ENCODE measurements around the gene LY6G6D. TPM values are rescaled to one million over a fixed set of nuclear protein-coding genes. Genes with fewer than 3 reads are reported as not detected.

LY6G6D gene, protein sequence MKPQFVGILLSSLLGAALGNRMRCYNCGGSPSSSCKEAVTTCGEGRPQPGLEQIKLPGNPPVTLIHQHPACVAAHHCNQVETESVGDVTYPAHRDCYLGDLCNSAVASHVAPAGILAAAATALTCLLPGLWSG
- total RNA-seq: not detected in 2 replicates
- long read RNA-seq, partial matches to known transcripts: 0 of 1 reads
- long read RNA-seq, other reads (novel, unspliced or antisense): 0 of 1 reads

DNA sequence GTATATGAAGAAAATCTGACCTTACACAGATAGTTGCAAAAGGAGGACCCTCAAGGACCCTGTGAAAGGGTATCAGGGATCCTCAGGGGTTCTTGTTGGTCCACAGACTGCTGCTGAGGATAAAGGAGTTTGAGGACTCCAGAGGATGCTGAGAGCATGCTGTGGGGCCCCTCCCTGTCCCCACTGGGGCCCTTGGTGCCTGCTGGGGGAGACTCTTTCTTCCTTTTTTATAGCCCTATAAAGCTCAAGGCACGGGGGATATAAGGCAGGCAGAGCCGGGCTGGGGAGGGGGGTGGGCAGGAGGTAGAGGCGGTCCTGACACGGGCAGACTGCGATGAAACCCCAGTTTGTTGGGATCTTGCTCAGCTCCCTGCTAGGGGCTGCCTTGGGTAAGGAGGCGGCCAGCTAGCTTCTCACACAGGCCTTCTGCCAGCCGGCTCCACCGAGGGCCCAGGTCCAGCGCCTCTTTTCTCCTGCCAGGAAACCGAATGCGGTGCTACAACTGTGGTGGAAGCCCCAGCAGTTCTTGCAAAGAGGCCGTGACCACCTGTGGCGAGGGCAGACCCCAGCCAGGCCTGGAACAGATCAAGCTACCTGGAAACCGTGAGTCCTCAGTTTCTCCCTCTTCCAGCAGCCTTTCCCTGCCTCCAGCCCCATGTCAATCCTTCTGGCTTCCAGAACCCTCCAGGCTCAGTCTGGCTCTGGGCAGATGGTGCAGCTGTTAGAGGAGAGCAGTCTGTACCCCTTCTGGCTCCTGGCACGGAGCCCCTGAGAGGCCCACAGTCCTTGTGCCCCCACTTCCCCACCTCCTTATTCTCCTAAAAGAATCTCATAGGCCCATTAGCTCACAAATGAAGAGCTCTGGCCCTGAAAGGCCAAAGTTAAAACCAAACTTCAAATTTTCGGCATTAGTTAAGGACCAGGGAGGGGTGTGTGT lies at the start of gene LY6G6D:
Gene LY6G6D, plus strand, starts transcription at position 327 of the 937 bp plus-strand sequence. Its CDS starts 8 bp downstream, at position 335.
- no peak for DNase-seq (ENCODE audit: low read depth, low spot score)
- no peaks in the 10 kb centered on the region for H3K36me3 Mint-ChIP-seq (ENCODE audit: low read depth)
- peak within 1 kb of the TSS; percentile 96 for H3K27ac Mint-ChIP-seq (ENCODE audit: unreplicated experiment)
- H3K4me3 Mint-ChIP-seq: peak within 1 kb of the TSS; percentile 36
- peaks cover 27% of the 10 kb centered on the region for H3K4me1 Mint-ChIP-seq
- TF ChIP-seq, protein P1, sequence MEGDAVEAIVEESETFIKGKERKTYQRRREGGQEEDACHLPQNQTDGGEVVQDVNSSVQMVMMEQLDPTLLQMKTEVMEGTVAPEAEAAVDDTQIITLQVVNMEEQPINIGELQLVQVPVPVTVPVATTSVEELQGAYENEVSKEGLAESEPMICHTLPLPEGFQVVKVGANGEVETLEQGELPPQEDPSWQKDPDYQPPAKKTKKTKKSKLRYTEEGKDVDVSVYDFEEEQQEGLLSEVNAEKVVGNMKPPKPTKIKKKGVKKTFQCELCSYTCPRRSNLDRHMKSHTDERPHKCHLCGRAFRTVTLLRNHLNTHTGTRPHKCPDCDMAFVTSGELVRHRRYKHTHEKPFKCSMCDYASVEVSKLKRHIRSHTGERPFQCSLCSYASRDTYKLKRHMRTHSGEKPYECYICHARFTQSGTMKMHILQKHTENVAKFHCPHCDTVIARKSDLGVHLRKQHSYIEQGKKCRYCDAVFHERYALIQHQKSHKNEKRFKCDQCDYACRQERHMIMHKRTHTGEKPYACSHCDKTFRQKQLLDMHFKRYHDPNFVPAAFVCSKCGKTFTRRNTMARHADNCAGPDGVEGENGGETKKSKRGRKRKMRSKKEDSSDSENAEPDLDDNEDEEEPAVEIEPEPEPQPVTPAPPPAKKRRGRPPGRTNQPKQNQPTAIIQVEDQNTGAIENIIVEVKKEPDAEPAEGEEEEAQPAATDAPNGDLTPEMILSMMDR (conservative IDR thresholded peaks at IDR 0.05): no peak
- no peaks in the 10 kb centered on the region for H3K27me3 Mint-ChIP-seq (ENCODE audit: low read depth)
- H3K9me3 Mint-ChIP-seq: no peaks in the 10 kb centered on the region

DNA sequence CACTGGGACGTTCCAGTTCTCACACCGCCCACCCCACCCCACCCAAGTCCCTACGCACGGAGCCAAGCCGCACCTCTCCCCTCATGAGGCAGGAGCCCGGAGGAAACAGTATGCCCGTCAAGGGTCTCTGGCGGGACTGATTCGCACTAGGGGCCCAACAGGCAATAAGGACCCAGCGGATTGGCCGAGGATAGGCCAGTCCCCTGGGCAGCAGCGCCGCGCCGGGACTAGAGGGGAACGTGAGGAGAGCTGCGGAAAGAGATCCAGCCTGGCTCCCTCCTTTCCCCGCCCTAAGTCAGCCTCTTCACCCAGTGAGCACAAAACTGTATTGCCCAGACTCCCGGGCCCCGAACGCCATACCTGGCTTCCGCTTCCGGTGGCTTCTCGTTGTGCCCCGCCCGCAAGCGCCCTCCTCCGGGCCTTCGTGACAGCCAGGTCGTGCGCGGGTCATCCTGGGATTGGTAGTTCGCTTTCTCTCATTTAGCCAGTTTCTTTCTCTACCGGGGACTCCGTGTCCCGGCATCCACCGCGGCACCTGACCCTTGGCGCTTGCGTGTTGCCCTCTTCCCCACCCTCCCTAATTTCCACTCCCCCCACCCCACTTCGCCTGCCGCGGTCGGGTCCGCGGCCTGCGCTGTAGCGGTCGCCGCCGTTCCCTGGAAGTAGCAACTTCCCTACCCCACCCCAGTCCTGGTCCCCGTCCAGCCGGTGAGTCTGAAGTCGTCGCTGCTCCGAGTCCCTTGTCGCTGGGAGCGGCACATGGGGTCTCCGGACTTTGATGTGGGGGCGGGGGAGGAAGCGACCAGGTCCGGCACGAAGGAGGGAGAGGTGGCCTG lies 49.4 kb upstream of the LY6G6D start, which contains the start of gene CSNK2B:
Gene CSNK2B, plus strand, starts transcription at position 580 of the 836 bp plus-strand sequence. CDS start 752 bp downstream, outside the sequence.
- peaks cover 39% of the 10 kb centered on the region for H3K4me1 Mint-ChIP-seq
- no peaks in the 10 kb centered on the region for H3K27me3 Mint-ChIP-seq (ENCODE audit: low read depth)
- TF ChIP-seq, protein P1 (conservative IDR thresholded peaks at IDR 0.05): no peak
- DNase-seq (ENCODE audit: low read depth, low spot score): peak; percentile 95
- peaks cover 8% of the 10 kb centered on the region for H3K36me3 Mint-ChIP-seq (ENCODE audit: low read depth)
- H3K27ac Mint-ChIP-seq (ENCODE audit: unreplicated experiment): peak within 1 kb of the TSS; percentile 81
- peak within 1 kb of the TSS; percentile 93 for H3K4me3 Mint-ChIP-seq
- no peaks in the 10 kb centered on the region for H3K9me3 Mint-ChIP-seq

DNA sequence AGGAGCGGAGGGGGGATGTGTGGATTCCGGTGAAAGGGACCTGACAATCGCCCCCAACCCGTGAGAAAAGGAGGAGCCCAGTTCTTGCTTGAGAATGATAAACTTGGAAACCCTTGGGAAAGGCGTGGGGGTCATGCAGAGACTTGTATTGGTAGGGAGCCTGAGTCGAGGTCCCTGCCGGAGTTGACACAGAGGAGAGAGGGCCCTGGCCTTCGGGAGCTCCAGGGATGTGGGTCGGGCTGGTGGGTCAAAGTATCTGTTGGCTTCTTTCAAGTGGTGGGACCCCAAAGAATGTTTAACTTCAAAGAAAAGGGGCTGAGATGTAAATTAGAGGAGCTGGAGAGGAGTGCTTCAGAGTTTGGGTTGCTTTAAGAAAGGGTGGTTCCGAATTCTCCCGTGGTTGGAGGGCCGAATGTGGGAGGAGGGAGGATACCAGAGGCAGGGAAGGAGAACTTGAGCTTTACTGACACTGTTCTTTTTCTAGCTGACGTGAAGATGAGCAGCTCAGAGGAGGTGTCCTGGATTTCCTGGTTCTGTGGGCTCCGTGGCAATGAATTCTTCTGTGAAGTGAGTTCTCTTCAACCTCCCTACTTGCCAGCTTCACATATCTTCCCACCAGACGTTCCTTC lies 48.7 kb upstream of the LY6G6D start:
- Mint-ChIP-seq H3K27me3 (ENCODE audit: low read depth) (no peaks in the 10 kb centered on the region), H3K9me3 (no peaks in the 10 kb centered on the region), H3K4me1 (peaks cover 33% of the 10 kb centered on the region), H3K27ac (ENCODE audit: unreplicated experiment) (peak overlapping the region; percentile 81), H3K4me3 (peak overlapping the region; percentile 93), H3K36me3 (ENCODE audit: low read depth) (peaks cover 8% of the 10 kb centered on the region)
- DNase-seq (ENCODE audit: low read depth, low spot score): no peak
- TF ChIP-seq, protein P1 (conservative IDR thresholded peaks at IDR 0.05): no peak

DNA sequence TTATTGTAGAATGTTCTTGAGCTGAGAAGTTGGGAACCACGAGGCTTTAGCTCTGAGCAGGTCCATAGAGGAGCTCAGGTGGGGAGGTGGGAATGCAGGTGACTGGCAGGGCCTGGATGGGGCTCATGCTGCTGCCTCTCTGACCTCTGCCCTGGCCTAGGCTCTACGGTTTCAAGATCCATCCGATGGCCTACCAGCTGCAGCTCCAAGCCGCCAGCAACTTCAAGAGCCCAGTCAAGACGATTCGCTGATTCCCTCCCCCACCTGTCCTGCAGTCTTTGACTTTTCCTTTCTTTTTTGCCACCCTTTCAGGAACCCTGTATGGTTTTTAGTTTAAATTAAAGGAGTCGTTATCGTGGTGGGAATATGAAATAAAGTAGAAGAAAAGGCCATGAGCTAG lies 45.5 kb upstream of the LY6G6D start, which contains the start of gene LY6G5B:
Gene LY6G5B, plus strand, starts transcription at position 301 of the 400 bp plus-strand sequence. CDS start 975 bp downstream, outside the sequence.
- Mint-ChIP-seq H3K4me3 (peak within 1 kb of the TSS; percentile 79), H3K9me3 (no peaks in the 10 kb centered on the region), H3K4me1 (peaks cover 16% of the 10 kb centered on the region), H3K27me3 (ENCODE audit: low read depth) (no peaks in the 10 kb centered on the region), H3K36me3 (ENCODE audit: low read depth) (peaks cover 7% of the 10 kb centered on the region), H3K27ac (ENCODE audit: unreplicated experiment) (no peak within 1 kb of the TSS)
- DNase-seq (ENCODE audit: low read depth, low spot score): no peak
- TF ChIP-seq, protein P1 (conservative IDR thresholded peaks at IDR 0.05): no peak

Data from neural crest cell (in vitro differentiated cells).